GM12801 (cell line): ENCODE data around the gene ARIH2.

ENCODE experiments used
- CTCF ChIP-seq: IDR thresholded peaks from one replicate; pipeline ENCODE4 v1.5.1; 2011; ENCODE audit warnings: control low read depth; ENCODE audit not compliant: insufficient read length; ENCODE audit errors: extremely low read depth

The ARIH2 gene

GRCh38 chr3:48931944-48932580, 13.4 kb downstream of the ARIH2 start:
- TF ChIP-seq CTCF = no peak

GRCh38 chr3:48934333-48934991, 15.8 kb downstream of the ARIH2 start:
- no peak for TF ChIP-seq CTCF

GRCh38 chr3:48935530-48935929, 16.9 kb downstream of the ARIH2 start:
- no peak for TF ChIP-seq CTCF

- TF ChIP-seq CTCF = no peak
Measured at GRCh38 chr3:48938156-48938555, 19.5 kb downstream of the ARIH2 start.

GRCh38 chr3:48938689-48939088, 20.0 kb downstream of the ARIH2 start:
- no peak for TF ChIP-seq CTCF

GRCh38 chr3:48945432-48945831, 26.8 kb downstream of the ARIH2 start:
- TF ChIP-seq CTCF = no peak

- no peak for TF ChIP-seq CTCF
Measured at GRCh38 chr3:48945891-48946549, 27.4 kb downstream of the ARIH2 start.
